ENCODE data around the gene SLC19A1.
"Not testable (repeated sequence)": the region's sequence is repeated elsewhere in the genome, so short reads cannot be mapped to it uniquely, and the experiment has no call there.

The SLC19A1 gene

GRCh38 chr21:45531393-45532215, 10.6 kb downstream of the SLC19A1 start:
- no peak for DNase-seq

GRCh38 chr21:45531114-45531392, 11.2 kb downstream of the SLC19A1 start:
- not testable (repeated sequence) for DNase-seq

GRCh38 chr21:45530423-45531113, 11.7 kb downstream of the SLC19A1 start:
- no peak for DNase-seq

GRCh38 chr21:45529785-45530422, 12.3 kb downstream of the SLC19A1 start:
- no peak for DNase-seq

- no peak for DNase-seq
Observed at GRCh38 chr21:45528981-45529784, 13.1 kb downstream of the SLC19A1 start.

- DNase-seq, result no peak
Observed at GRCh38 chr21:45528028-45528705, 14.1 kb downstream of the SLC19A1 start.

- not testable (repeated sequence) for DNase-seq
Observed at GRCh38 chr21:45527151-45527999, 14.9 kb downstream of the SLC19A1 start.

- no peak for DNase-seq
Observed at GRCh38 chr21:45525910-45526306, 16.3 kb downstream of the SLC19A1 start.

- no peak for DNase-seq
Observed at GRCh38 chr21:45525153-45525909, 16.9 kb downstream of the SLC19A1 start.

GRCh38 chr21:45524756-45525152, 17.5 kb downstream of the SLC19A1 start:
- no peak for DNase-seq

- no peak for DNase-seq
Observed at GRCh38 chr21:45523411-45524101, 18.7 kb downstream of the SLC19A1 start.

GRCh38 chr21:45522986-45523385, 19.3 kb downstream of the SLC19A1 start:
- no peak for DNase-seq

GRCh38 chr21:45522381-45522780, 19.9 kb downstream of the SLC19A1 start:
- no peak for DNase-seq

- no peak for DNase-seq
Observed at GRCh38 chr21:45521241-45521640, 21.0 kb downstream of the SLC19A1 start.

- DNase-seq, result no peak
Observed at GRCh38 chr21:45519182-45519581, 23.1 kb downstream of the SLC19A1 start.

GRCh38 chr21:45518742-45519141, 23.5 kb downstream of the SLC19A1 start:
- DNase-seq, result no peak

GRCh38 chr21:45517249-45518065, 24.8 kb downstream of the SLC19A1 start:
- DNase-seq, result no peak

GRCh38 chr21:45516671-45517151, 25.5 kb downstream of the SLC19A1 start:
- no peak for DNase-seq

- DNase-seq, result no peak
Observed at GRCh38 chr21:45516071-45516670, 26.1 kb downstream of the SLC19A1 start.
